H1 (cell line): ENCODE results near the gene SCNN1B. TPM values are rescaled to one million over a fixed set of nuclear protein-coding genes. Genes with fewer than 3 reads are reported as not detected.

Experiments used
- SP2 ChIP-seq: IDR thresholded peaks from 2 replicates; pipeline ENCODE4 v1.6.1; 2012; ENCODE audit warnings: mild to moderate bottlenecking, low read length, inconsistent platforms
- SP4 ChIP-seq: IDR thresholded peaks from 2 replicates; pipeline ENCODE4 v1.6.1; 2012; ENCODE audit warnings: low read length, inconsistent platforms
- polyA plus RNA-seq, 7 experiments: library from polyadenylated mRNA; depleted of rRNA in 3 of 7; stranded (reverse) in 5 of 7; unstranded in 2 of 7; fragments of >200 nt in 5 of 7; fragments of 200-250 nt in 2 of 7; gene quantifications; 1 replicate in 5 of 7; 2 replicates in 1 of 7; 4 replicates in 1 of 7; pipeline versions ENCODE4 v1.2.1 to v1.2.3, GENCODE V29; 2011 to 2013; ENCODE audit warnings: missing spikeins in 2 of 7, mixed read lengths in 2 of 7
- total RNA-seq: library from RNA; stranded (reverse); fragmentation: NEBNext Ultra II Directional; extraction: Animal tissue kit (Norgen Biotek cat#: 25700); gene quantifications from 2 replicates; pipeline ENCODE4 v1.2.1, GENCODE V29; 2021
- TF ChIP-seq, protein P1 (sequence below): fragments of 300-600 bp; sonication (generic); IDR thresholded peaks from 2 replicates; pipeline ENCODE4 v1.7.1; 2012; ENCODE audit warnings: low read length, moderate library complexity, mild to moderate bottlenecking, inconsistent platforms; ENCODE audit not compliant: insufficient replicate concordance

The SCNN1B gene
- total and polyA plus RNA-seq, 2 of the 8 experiments (the other 6 are each of a cell fraction or from before 2014, with no cell fraction given), result 0.20 to 0.95 TPM

DNA sequence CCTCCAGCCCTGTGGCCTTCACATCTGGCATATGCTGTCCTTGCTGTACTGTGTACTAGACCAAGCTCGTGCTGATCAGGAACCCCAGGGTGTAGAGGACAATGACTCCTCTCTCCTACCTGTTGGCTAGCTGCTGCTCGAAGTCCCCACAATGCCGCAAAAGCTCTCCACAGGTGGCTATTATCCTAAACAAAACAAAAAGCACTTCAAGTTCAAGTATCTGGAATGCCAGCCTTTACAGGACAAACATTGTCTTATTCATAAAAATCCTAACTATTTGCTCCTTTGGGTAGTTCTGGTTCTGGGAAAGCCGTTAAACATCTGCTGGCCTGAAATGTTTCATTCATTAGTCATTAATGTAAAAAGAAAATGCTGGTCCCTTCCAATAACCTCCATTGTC is 108.1 kb downstream of the SCNN1B start (continued):
- TF ChIP-seq, protein P1, sequence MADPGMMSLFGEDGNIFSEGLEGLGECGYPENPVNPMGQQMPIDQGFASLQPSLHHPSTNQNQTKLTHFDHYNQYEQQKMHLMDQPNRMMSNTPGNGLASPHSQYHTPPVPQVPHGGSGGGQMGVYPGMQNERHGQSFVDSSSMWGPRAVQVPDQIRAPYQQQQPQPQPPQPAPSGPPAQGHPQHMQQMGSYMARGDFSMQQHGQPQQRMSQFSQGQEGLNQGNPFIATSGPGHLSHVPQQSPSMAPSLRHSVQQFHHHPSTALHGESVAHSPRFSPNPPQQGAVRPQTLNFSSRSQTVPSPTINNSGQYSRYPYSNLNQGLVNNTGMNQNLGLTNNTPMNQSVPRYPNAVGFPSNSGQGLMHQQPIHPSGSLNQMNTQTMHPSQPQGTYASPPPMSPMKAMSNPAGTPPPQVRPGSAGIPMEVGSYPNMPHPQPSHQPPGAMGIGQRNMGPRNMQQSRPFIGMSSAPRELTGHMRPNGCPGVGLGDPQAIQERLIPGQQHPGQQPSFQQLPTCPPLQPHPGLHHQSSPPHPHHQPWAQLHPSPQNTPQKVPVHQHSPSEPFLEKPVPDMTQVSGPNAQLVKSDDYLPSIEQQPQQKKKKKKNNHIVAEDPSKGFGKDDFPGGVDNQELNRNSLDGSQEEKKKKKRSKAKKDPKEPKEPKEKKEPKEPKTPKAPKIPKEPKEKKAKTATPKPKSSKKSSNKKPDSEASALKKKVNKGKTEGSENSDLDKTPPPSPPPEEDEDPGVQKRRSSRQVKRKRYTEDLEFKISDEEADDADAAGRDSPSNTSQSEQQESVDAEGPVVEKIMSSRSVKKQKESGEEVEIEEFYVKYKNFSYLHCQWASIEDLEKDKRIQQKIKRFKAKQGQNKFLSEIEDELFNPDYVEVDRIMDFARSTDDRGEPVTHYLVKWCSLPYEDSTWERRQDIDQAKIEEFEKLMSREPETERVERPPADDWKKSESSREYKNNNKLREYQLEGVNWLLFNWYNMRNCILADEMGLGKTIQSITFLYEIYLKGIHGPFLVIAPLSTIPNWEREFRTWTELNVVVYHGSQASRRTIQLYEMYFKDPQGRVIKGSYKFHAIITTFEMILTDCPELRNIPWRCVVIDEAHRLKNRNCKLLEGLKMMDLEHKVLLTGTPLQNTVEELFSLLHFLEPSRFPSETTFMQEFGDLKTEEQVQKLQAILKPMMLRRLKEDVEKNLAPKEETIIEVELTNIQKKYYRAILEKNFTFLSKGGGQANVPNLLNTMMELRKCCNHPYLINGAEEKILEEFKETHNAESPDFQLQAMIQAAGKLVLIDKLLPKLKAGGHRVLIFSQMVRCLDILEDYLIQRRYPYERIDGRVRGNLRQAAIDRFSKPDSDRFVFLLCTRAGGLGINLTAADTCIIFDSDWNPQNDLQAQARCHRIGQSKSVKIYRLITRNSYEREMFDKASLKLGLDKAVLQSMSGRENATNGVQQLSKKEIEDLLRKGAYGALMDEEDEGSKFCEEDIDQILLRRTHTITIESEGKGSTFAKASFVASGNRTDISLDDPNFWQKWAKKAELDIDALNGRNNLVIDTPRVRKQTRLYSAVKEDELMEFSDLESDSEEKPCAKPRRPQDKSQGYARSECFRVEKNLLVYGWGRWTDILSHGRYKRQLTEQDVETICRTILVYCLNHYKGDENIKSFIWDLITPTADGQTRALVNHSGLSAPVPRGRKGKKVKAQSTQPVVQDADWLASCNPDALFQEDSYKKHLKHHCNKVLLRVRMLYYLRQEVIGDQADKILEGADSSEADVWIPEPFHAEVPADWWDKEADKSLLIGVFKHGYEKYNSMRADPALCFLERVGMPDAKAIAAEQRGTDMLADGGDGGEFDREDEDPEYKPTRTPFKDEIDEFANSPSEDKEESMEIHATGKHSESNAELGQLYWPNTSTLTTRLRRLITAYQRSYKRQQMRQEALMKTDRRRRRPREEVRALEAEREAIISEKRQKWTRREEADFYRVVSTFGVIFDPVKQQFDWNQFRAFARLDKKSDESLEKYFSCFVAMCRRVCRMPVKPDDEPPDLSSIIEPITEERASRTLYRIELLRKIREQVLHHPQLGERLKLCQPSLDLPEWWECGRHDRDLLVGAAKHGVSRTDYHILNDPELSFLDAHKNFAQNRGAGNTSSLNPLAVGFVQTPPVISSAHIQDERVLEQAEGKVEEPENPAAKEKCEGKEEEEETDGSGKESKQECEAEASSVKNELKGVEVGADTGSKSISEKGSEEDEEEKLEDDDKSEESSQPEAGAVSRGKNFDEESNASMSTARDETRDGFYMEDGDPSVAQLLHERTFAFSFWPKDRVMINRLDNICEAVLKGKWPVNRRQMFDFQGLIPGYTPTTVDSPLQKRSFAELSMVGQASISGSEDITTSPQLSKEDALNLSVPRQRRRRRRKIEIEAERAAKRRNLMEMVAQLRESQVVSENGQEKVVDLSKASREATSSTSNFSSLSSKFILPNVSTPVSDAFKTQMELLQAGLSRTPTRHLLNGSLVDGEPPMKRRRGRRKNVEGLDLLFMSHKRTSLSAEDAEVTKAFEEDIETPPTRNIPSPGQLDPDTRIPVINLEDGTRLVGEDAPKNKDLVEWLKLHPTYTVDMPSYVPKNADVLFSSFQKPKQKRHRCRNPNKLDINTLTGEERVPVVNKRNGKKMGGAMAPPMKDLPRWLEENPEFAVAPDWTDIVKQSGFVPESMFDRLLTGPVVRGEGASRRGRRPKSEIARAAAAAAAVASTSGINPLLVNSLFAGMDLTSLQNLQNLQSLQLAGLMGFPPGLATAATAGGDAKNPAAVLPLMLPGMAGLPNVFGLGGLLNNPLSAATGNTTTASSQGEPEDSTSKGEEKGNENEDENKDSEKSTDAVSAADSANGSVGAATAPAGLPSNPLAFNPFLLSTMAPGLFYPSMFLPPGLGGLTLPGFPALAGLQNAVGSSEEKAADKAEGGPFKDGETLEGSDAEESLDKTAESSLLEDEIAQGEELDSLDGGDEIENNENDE, result no peak
- no peak for TF ChIP-seq SP2
- no peak for TF ChIP-seq SP4
